Activated CD4-positive, CD25-positive, alpha-beta regulatory T cell treated with anti-CD3 and anti-CD28 coated beads, Interleukin-2, amount 50 U/mL, for 72 hours (primary cell): ENCODE measurements around the gene GPR39.
"Not testable (repeated sequence)": the region's sequence is repeated elsewhere in the genome, so short reads cannot be mapped to it uniquely, and the experiment has no call there.

Source experiments
- DNase-seq: peaks from one replicate; pipeline ENCODE4 v3.0.0; 2021

The GPR39 gene

DNA sequence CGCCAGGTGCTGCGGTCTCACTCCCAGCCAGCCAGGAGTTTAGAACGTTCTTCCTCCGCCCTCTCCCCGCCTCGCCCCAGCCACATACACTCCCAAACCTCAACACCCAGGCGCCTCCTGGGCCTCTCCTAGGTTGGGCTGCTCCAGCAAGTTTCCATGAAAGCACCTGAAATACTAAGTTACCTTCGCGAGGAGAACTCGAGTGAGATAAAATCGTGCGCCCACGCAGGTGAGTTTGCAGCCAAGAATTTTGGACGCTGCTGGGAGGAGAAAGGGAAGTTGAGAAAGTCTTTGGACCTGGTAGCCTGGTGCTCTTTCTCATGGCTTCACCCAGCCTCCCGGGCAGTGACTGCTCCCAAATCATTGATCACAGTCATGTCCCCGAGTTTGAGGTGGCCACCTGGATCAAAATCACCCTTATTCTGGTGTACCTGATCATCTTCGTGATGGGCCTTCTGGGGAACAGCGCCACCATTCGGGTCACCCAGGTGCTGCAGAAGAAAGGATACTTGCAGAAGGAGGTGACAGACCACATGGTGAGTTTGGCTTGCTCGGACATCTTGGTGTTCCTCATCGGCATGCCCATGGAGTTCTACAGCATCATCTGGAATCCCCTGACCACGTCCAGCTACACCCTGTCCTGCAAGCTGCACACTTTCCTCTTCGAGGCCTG lies at the start of gene GPR39:
Gene GPR39, plus strand, starts transcription at position 83 of the 673 bp plus-strand sequence.
- DNase-seq = no peak

DNA sequence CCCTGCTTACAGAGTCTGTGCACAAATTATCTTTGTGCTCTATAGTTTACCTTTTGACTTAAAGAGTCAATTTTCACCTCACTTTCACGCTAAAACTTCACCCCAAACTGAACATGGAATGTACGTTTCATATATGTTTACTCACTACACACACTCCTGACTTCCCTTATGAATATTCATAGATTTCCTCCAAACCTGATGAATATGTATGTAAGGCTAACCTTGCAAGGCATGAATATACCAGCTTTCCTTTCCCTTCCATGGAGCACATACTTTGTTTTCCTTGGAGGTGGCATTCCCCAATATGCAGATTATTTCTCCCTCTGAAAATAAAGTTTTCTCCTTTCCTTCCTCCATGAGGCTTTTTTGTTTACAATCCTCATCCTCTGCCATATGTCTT lies 48.4 kb upstream of the GPR39 start:
- no peak for DNase-seq

DNA sequence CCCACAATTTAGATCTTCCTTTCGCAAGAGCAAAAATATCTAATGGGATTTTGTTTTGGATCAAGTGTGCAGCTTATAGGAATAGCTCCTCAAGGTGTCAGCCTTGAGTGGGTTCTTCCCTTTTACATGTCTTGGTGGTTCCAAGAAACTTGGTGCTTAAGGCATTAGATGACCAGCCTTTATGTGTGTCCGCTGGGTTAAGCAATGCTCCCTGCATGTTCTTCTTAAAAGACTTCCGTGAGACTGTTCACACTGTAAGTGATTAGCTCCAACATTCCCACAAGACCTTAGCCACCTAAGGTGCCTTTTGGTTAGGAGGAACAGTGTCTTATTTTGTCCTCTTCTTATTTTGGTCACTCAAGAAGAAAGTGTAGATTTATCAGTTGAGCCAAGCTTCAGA lies 44.3 kb upstream of the GPR39 start:
- no peak for DNase-seq

DNA sequence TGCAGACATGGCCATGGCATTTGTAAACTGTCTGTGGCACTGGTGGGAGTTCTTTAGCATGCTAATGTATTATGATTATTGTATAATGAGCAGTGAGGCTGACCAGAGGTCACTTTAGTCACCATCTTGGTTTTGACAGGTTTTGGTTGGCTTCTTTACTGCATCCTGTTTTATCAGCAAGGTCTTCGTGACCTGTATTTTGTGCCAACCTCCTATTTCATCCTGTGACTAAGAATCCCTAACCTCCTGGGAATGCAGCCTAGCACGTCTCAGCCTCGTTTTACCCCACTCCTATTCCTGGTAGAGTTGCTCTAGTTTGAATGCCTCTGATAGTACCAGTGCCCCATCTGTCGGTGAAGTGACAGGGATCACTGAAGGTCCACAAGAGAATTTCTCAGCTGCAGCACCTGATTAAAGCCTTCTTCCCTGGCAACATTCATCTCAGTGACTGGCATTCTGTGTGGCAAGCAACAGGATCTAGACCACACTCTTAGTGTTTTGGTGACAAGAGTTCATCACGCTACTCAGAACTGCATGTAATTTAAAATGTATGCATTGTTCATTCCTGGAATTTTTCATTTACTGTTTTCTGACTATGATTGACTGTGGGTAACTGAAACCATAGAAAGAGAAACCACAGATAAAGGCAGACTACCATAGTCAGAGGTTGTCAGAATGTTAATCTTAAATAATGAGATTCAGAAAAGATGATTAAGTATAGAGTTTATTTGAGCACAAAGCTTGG lies 43.0 kb upstream of the GPR39 start:
- no peak for DNase-seq

DNA sequence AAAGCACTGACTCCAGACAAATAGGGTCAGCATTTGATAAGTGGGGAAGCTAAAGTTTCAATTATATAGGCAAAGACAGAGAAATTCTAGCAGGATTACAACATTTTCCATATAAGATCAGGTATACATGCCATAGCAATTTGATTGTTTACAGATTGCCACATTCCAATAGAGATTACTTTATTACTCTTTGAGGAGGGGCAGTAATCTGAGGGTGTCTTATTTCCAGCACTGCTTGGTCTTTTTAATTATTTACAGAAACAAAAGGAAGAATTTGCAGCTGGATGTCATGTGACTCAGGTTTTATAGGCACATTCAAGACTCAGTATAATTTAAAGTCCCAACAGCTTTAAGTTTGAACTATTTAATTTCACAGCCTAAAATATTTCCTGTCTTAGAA lies 42.5 kb upstream of the GPR39 start:
- DNase-seq = no peak

DNA sequence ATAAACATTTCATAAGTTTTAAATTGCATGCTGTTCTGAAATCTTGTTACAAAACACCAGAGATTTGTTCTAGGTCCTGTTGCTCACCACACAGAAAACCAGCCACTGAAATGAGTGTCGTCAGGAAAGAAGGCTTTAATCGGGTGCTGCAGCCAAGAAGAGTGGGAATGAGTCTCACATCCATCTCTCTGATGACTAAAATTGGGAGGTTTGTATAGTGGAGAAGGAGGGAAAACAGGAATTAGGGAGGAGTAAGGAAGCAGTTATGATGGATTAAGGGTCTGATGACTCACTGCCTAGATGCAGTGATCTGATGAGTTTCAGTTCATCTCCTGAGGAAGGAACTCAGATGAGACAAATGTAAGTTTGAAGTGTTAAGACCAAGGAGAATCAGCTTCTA lies 42.1 kb upstream of the GPR39 start:
- no peak for DNase-seq

DNA sequence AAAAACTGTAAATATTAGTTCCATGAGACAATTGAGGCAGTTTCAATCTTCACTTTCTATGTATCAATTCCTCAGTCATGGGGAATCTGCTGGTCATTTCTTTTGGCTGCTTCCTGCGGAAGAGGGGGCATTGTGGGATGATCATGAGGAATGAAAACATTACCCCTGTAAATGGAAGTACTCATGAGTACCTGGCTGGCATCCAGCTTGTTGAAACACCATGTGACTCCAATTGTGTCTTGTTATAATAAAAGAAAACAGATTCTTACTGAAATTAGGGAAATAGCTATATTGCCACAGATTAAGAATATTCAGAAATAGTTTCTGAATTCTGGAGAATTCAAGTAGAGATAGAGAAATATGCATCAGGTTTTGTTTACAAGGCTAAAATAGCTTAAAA lies 41.6 kb upstream of the GPR39 start:
- DNase-seq = no peak

DNA sequence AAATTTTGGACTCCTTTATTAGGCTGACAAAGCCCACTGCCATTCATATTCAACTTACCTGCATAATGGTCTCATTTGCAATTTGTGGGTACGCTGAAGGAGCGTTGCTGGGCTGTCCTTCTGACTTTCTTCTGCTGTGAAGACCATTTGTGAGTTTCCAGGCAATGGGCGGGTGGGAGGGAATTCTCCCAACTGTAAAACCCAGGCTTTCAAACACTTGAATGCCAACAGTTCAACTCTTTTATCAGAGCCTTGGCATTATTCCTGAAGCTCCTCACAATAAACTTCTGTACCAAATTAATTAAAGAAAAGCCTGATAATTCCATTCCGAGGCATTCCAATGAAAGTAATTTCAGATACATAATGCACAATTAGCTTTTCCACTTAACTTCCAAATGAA lies 35.2 kb upstream of the GPR39 start:
- DNase-seq = no peak

DNA sequence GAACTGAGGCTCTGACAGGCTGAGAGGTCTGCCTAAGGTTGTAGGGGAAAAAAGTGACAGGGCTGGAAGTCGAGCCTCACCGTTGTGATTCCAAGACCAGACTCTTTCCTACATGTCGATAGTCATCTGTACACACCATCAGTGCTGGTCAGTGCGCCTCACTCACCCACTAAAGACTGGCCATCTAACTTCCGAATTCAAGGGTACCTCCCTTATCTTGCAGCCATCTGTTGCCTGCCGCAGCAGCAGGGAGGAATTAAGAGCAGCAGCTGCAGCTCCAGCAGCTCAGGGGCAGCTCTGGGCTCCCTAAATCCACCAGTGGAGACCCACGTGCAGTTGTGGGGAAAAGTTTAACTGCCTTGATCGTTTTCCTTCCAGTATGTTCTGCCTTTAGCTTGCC lies 32.6 kb upstream of the GPR39 start:
- no peak for DNase-seq

DNA sequence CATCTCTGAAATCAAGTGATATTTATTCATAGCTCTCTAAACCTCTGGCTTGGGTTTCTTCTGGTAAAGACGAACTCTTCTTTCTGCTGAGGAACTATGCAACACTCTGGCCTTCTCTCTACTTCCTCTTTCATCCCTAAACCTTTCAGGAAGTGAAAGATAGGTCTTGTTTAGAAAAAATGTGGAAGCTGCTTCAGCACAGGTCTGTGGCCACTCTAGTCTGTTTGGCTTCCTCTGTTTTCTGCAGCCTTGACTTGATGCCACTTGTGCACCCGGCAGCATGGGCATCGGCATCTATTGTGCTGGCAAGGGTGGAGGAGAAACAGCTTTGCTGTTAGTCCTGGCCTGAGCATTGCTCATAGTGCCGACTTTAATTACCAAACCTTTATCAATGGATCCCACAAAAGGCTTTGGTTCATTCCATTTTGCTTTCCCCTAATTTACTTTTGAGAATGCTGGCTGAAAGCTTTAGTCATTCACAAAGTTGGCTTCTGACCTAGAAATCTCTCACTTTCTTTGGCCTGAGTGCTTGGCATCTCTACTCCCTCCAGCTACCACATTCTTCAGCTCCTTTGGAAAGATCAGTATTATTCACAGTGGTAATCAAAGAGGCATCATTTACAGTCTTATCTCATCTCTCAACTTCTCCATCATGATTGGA lies 32.0 kb upstream of the GPR39 start:
- no peak for DNase-seq

DNA sequence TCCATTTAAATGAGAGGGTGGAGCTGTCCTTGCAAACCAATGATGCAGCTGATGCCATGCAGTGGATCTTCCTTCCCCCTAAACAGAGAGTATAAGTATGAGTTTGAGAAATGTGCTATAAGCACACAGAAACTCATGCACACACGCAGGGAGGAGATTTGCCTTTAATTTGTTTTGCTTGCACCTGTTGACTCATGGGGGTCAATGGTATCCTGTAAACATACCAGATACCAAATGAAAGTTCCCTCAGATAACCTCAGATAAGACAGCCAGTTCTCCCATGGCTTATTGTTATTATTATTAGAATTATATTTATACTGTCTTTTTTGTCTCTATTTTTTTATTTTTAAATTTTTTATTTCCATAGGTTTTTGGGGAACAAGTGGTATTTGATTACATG lies 29.5 kb upstream of the GPR39 start:
- no peak for DNase-seq

DNA sequence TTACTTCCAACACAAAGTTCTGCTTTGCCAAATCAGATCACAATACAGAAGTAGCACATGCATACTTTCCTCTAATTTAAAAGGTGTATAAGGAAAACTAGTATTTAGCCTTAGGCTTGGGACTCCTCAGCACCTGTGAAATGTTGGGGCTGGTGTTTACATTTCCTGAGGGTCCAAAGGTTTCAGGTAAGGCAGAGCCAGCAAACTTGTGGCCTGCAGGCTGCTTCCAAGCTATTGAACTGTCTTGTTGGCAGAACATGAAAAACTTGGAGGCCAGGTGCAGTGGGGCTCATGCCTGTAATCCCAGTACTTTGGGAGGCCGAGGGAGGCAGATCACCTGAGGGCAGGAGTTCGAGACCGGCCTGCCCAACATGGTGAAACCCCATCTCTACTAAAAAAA lies 26.5 kb upstream of the GPR39 start:
- DNase-seq = no peak

DNA sequence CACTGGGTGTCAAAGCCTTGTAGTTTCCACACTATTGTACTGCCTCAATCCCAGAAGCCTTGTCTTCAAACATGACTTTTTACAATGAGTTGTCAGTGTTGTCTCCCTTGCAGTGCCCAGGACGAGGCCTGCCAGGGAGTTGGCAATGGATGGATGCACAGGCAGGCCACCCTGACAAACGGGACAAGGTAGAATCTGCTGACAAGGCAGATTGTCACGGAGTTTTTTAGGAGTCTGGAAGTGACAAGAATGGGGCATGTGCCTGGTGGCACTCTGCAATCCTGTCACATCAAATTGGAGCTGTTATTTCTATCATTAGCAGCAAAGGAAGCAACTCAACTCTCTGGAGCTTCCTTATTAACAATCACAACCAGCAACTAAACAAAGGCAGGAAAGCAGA lies 25.2 kb upstream of the GPR39 start:
- DNase-seq = no peak

DNA sequence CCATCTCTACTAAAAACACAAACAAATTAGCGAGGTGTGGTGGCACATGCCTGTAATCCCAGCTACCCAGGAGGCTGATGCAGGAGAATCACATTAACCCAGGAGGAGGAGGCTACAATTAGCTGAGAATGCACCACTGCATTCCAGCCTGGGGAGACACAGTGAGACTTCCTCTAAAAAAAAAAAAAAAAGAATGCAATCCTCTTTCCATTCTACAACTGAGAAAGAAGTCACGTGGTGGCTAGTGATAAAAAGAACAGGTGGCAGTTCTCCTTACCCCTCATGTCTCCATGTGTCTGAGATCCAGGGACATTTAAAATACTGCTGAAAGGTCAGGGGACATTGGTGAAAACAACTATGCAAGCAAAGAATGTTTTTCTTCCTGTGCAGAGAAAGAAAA lies 24.4 kb upstream of the GPR39 start:
- DNase-seq = no peak

DNA sequence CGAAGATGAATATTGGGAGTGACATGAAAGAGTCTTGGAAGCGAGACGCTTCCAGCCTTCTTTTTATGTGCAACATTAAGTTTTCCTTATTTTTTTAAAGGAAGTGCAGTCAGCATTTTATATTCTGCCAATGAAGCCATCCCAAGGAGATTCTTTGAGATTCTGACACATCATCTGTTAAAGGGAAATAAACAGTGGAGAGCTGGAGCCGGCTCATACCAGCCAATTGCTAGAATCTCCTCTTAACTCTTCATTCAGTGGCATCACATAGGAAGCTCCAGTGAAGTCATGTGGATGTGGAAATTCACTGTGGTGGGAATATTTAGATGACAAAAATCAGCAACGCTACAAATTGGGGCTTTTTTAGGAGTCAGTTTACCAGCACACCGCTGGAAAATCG lies 23.7 kb upstream of the GPR39 start:
- no peak for DNase-seq

DNA sequence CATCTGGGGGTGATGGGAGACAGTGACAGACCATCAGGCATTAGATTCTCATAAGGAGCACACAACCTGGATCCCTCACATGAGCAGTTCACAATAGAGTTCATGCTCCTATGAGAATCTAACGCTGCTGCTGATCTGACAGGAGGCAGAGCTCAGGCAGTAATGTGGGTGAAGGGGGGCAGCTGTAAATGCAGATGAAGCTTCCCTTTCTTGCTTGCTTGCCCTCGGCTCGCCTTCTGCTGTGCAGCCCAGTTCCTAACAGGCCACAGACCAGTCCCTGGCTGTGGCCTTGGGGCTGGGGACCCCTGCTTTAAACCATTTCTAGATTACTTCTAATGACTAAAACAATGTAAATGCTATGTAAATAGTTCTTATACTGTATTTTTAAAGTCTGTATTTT lies 19.6 kb upstream of the GPR39 start:
- DNase-seq = not testable (repeated sequence)

DNA sequence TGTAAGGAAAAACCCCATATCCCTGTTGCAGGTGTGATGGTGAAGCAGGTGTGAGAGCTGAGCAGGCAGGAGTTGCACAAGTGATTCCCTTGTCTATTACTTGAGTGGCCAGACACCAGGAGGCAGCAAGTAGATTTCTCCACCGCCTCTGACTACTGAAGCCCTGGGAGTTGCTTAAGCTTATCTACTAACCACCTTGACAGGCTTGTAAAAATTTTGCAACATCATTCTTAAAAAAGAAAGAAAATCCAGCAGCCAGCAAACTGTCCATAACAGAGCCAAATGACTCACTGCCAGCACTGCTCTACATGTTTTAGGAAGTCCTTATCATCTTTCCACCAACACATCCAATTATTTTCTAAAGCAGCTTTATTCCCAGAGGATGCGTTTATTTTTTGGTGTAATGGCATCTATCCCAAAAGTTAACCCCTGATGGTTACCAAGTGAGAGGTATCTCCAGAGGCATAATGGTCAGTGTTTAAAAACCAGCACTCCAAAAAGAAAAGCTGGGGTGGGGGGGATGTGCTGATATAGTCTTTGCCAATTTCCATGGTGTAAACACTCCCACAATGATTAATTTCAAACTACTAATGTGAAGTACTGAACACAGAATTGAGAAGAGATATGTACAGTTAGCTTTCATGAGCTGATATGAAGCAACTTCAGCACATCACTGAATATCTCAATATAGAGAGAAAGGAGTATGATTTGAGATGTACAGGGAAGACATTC lies 16.3 kb upstream of the GPR39 start:
- DNase-seq = no peak

DNA sequence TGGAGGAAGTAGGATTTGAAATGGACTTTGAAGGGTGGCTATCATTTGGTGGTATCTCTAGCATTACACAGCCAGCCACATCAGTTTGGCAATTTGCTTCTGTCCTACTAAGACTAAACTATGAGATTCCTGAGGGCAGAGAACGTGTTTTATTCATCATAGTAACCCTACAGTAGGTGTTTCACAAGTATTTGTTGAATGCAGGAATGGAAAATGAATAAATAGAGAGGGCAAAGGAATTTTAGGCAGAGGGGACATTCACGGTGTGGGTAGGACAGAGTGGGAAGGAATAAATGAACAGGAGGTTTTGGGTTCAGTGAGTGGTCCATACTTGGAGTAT lies 15.7 kb upstream of the GPR39 start:
- DNase-seq = no peak

DNA sequence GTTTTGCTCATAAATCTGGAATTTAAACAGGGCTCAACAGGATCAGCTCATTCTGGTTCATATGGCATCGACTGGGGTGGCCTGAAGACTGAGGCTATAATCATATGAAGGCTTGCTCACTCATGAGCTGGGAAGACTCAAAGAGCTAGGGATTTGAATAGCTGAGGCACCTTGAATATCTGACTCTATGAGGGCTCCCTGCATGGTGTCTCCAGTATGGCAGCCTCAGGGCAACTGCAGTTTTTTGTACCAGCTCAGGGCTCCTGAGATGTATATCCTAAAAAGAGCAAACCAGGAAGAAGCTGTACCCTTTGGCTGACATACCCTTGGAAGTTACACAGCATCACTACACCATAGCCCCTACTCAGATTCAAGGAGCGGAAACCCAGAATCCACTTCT lies 15.3 kb upstream of the GPR39 start:
- DNase-seq = no peak

DNA sequence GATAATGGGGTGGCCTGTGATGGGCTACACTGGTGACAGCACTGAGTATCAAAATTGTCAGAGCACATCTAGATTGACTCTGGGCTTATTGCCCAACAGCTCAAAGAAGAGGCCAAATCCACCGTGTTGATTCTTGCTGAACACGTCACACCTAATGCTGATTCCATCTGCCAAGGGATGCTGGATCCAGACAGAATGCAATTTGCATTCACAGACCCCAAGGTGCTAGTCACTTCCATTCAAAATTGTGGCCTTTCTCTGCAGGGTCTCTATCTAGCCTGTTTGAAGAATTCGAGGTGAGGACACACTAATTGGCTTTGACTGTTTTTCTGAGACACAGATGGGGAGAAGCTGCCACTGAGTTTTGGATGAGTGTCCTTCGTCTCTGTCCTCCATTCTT lies 13.5 kb upstream of the GPR39 start:
- DNase-seq = no peak

DNA sequence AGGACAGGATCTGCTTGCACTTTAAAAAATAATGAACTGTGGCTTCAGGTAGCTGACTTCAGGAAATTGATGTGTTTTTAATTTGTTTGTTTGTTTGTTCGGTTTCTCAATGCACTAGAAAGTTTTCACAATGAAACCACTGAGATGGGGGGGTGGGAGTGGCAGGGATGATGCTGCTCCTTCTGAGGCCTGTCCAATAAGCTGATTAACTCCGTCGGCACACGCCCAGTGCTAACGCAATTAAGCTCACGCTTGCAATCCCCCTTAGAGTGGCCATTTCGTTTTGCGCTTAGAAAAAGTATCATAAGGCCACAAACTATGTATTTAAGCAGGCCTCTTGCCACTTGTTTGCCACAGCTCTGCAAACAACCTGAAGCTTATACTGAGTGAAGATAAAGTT lies 12.5 kb upstream of the GPR39 start:
- DNase-seq = no peak

DNA sequence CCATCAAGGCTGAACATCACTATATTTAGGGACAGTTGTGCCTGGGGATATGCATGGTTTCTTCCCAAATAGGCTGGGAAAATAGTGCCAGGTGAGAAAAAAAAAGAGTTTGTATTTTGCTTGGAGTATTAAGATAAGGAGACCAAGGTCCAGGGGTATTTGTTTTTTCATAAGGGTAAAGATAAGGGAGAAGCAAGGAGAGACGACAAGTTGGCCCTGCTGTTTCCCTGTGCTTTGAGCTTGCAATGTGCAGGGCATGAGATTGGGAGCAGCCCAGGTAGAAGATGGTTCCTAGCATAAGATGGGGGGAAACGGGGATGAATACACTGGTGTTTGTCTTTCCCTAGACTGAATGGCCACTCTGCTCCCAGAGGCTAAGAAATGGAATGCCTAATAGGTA lies 8.8 kb upstream of the GPR39 start:
- no peak for DNase-seq

DNA sequence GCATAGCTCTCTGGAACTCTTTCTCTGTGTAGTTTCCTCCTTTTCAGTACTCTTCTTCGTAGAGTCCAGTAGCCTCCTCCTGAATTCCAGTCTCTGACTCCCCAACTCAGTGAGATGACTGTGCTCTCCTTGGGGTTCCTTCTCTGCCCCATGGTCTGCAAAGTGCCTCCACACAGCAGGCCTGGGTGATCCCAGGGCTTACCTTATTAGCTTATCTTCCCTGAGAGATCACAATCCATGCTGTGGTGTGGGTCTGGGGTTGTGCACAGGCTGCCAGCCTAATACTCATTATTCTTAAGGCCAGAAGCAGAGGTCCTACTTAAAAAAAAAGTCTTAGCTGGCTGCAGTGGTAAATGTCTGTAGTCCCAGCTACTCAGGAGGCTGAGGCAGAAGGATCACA lies 4.6 kb upstream of the GPR39 start:
- no peak for DNase-seq

DNA sequence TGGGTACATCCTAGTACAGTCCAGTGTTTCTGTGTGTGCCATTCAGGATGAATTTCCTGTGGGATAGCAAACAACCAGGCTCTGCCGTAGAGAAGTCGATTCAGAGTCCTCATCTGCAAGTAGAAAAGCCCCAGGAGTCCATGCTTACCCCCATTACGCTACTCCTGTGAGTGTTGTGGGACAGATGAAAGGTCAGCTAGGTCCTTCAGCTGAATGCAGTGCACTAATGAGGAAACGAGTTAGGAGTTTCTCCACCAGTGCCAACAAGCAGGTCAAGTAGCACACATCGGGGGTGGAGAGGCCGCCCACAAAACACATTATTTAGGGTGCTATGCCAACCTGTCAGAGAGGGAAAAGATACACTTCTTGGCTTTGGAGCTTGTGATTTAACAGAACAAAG lies 2.5 kb upstream of the GPR39 start:
- no peak for DNase-seq
